Stimulated activated CD4-positive, alpha-beta T cell treated with anti-CD3 and anti-CD28 coated beads, Interleukin-15, amount 100 ng/mL, for 24 hours (primary cell): ENCODE results near the gene GABRA5.
A peak's percentile ranks its signal among the peaks of the same experiment; 100 is the strongest.

ENCODE experiments used
- DNase-seq: peaks from one replicate; pipeline ENCODE4 v3.0.0-alpha.2; 2020

GABRA5 gene

GRCh38 chr15:26934848-26935247 is 68.0 kb downstream of the GABRA5 start:
- no peak for DNase-seq

GRCh38 chr15:26935322-26935721 is 68.5 kb downstream of the GABRA5 start:
- no peak for DNase-seq

- no peak for DNase-seq
Measured at GRCh38 chr15:26936502-26936901, 69.6 kb downstream of the GABRA5 start.

- no peak for DNase-seq
Measured at GRCh38 chr15:26937134-26937533, 70.3 kb downstream of the GABRA5 start.

- no peak for DNase-seq
Measured at GRCh38 chr15:26939398-26939797, 72.5 kb downstream of the GABRA5 start.

- DNase-seq, result no peak
Measured at GRCh38 chr15:26941489-26941888, 74.6 kb downstream of the GABRA5 start.

GRCh38 chr15:26943866-26944265 is 77.0 kb downstream of the GABRA5 start:
- DNase-seq, result no peak

GRCh38 chr15:26945046-26945445 is 78.2 kb downstream of the GABRA5 start:
- no peak for DNase-seq

- DNase-seq, result no peak
Measured at GRCh38 chr15:26950001-26950400, 83.1 kb downstream of the GABRA5 start.

- no peak for DNase-seq
Measured at GRCh38 chr15:26954403-26954802, 87.5 kb downstream of the GABRA5 start.

- no peak for DNase-seq
Measured at GRCh38 chr15:26967719-26968269, 100.9 kb downstream of the GABRA5 start.

GRCh38 chr15:26968806-26969205 is 101.9 kb downstream of the GABRA5 start:
- no peak for DNase-seq

GRCh38 chr15:26970712-26971210 is 103.9 kb downstream of the GABRA5 start, which contains the start of gene GABRG3:
Gene GABRG3 (plus strand): TSS chr15:26971181.
- DNase-seq, result no peak

GRCh38 chr15:26971271-26972018 is 104.6 kb downstream of the GABRA5 start:
- no peak for DNase-seq

GRCh38 chr15:26972636-26973035 is 105.8 kb downstream of the GABRA5 start:
- no peak for DNase-seq

GRCh38 chr15:26974120-26974780 is 107.4 kb downstream of the GABRA5 start:
- DNase-seq, result no peak

GRCh38 chr15:26981492-26981891 is 114.6 kb downstream of the GABRA5 start:
- DNase-seq, result no peak

GRCh38 chr15:26983822-26984221 is 117.0 kb downstream of the GABRA5 start:
- peak; percentile 15 for DNase-seq

GRCh38 chr15:26985050-26985449 is 118.2 kb downstream of the GABRA5 start:
- DNase-seq, result no peak

GRCh38 chr15:26996250-26996649 is 129.4 kb downstream of the GABRA5 start:
- no peak for DNase-seq
